H9 (cell line): ENCODE results near the gene TOMM70. TPM values are rescaled to one million over a fixed set of nuclear protein-coding genes. Genes with fewer than 3 reads are reported as not detected.

Experiments
- DNase-seq: peaks from one replicate; pipeline ENCODE4 v3.0.0-alpha.2; 2017
- H2AFZ ChIP-seq: one replicate; pipeline ENCODE4 v1.6.1; 2013; ENCODE audit warnings: mild to moderate bottlenecking, low read length, control low read depth, moderate library complexity
- H2AK5ac ChIP-seq: 2 replicates; pipeline ENCODE4 v1.6.1; 2013; ENCODE audit warnings: low read length, control low read depth, mixed read lengths; ENCODE audit not compliant: insufficient read length
- H2BK120ac ChIP-seq: one replicate; pipeline ENCODE4 v1.6.1; 2013; ENCODE audit warnings: low read depth, mild to moderate bottlenecking, low read length, control low read depth, inconsistent platforms; ENCODE audit not compliant: poor library complexity, severe bottlenecking
- H2BK12ac ChIP-seq: 2 replicates; pipeline ENCODE4 v1.6.1; 2013; ENCODE audit warnings: low read length, control low read depth, mixed read lengths, low read depth; ENCODE audit not compliant: insufficient read length
- H2BK15ac ChIP-seq: 2 replicates; pipeline ENCODE4 v1.6.1; 2013; ENCODE audit warnings: low read depth, low read length, control low read depth
- H2BK20ac ChIP-seq: one replicate; pipeline ENCODE4 v1.6.1; 2013; ENCODE audit warnings: low read depth, mild to moderate bottlenecking, low read length, control low read depth, inconsistent platforms; ENCODE audit not compliant: poor library complexity, severe bottlenecking
- H2BK5ac ChIP-seq: 2 replicates; pipeline ENCODE4 v1.6.1; 2013; ENCODE audit warnings: low read length, control low read depth, mixed read lengths; ENCODE audit not compliant: insufficient read length
- H3K14ac ChIP-seq: 2 replicates; pipeline ENCODE4 v1.6.1; 2013; ENCODE audit warnings: low read length, control low read depth; ENCODE audit not compliant: insufficient read depth
- H3K18ac ChIP-seq: 2 replicates; pipeline ENCODE4 v1.6.1; 2013; ENCODE audit warnings: low read depth, mild to moderate bottlenecking, mixed read lengths, low read length, control low read depth; ENCODE audit not compliant: insufficient read length
- H3K23ac ChIP-seq: 2 replicates; pipeline ENCODE4 v1.6.1; 2013; ENCODE audit warnings: low read length, control low read depth, mixed read lengths, low read depth; ENCODE audit not compliant: insufficient read length
- H3K23me2 ChIP-seq: 2 replicates; pipeline ENCODE4 v1.6.1; 2013; ENCODE audit warnings: low read depth, mild to moderate bottlenecking, mixed read lengths, low read length, control low read depth; ENCODE audit not compliant: insufficient read length, poor library complexity, severe bottlenecking
- H3K27ac ChIP-seq: 2 replicates; pipeline ENCODE4 v1.5.1; 2013; ENCODE audit warnings: low read length, control low read depth, mixed read lengths, low read depth; ENCODE audit not compliant: insufficient read length
- H3K27me3 ChIP-seq: 2 replicates; pipeline ENCODE4 v1.6.1; 2013; ENCODE audit warnings: low read length, control low read depth, inconsistent platforms; ENCODE audit not compliant: insufficient read depth
- H3K4ac ChIP-seq: 2 replicates; pipeline ENCODE4 v1.6.1; 2013; ENCODE audit warnings: low read depth, mild to moderate bottlenecking, control low read depth, inconsistent platforms, low read length, moderate library complexity
- H3K4me1 ChIP-seq: 2 replicates; pipeline ENCODE4 v1.6.1; 2013; ENCODE audit warnings: low read length, control low read depth, inconsistent platforms; ENCODE audit not compliant: insufficient read depth
- H3K4me2 ChIP-seq: 2 replicates; pipeline ENCODE4 v1.6.1; 2013; ENCODE audit warnings: low read length, control low read depth, mixed read lengths; ENCODE audit not compliant: insufficient read length, insufficient read depth
- H3K56ac ChIP-seq: 2 replicates; pipeline ENCODE4 v1.6.1; 2013; ENCODE audit warnings: low read depth, mild to moderate bottlenecking, mixed read lengths, low read length, control low read depth; ENCODE audit not compliant: insufficient read length
- H3K79me1 ChIP-seq: 2 replicates; pipeline ENCODE4 v1.6.1; 2013; ENCODE audit warnings: low read depth, mild to moderate bottlenecking, moderate library complexity, low read length, control low read depth, inconsistent platforms; ENCODE audit not compliant: insufficient read depth, poor library complexity, severe bottlenecking
- H3K79me2 ChIP-seq: 2 replicates; pipeline ENCODE4 v1.6.1; 2013; ENCODE audit warnings: low read length, control low read depth, inconsistent platforms; ENCODE audit not compliant: insufficient read depth
- H3K9ac ChIP-seq: 2 replicates; pipeline ENCODE4 v1.6.1; 2013; ENCODE audit warnings: low read length, control low read depth, mixed read lengths; ENCODE audit not compliant: insufficient read length; ENCODE audit errors: extremely low read depth
- H3K9me3 ChIP-seq: one replicate; pipeline ENCODE4 v1.6.1; 2013; ENCODE audit warnings: low read depth, low read length, inconsistent platforms; ENCODE audit not compliant: control insufficient read depth
- H3T11ph ChIP-seq: one replicate; pipeline ENCODE4 v1.6.1; 2013; ENCODE audit warnings: mild to moderate bottlenecking, low read length, control low read depth, inconsistent platforms
- H4K20me1 ChIP-seq: one replicate; pipeline ENCODE4 v1.6.1; 2013; ENCODE audit not compliant: control insufficient read depth, insufficient read length, insufficient read depth
- H4K5ac ChIP-seq: 2 replicates; pipeline ENCODE4 v1.6.1; 2013; ENCODE audit warnings: low read depth, mild to moderate bottlenecking, mixed read lengths, low read length, control low read depth; ENCODE audit not compliant: insufficient read length
- H4K8ac ChIP-seq: replicated peaks from 2 replicates; pipeline ENCODE4 v1.6.1; 2013; ENCODE audit warnings: low read length, control low read depth, mixed read lengths, low read depth; ENCODE audit not compliant: insufficient read length
- H4K91ac ChIP-seq: 2 replicates; pipeline ENCODE4 v1.6.1; 2013; ENCODE audit warnings: low read depth, mild to moderate bottlenecking, moderate library complexity, mixed read lengths, low read length, control low read depth; ENCODE audit not compliant: insufficient read length
- H3K27ac Mint-ChIP-seq, 3 experiments: 2 replicates in 2 of 3; 3 replicates in 1 of 3; pipeline ENCODE4 v1.8.0; 2020 to 2021; ENCODE audit warnings: mixed read lengths in 3 of 3, mild to moderate bottlenecking in 1 of 3, moderate library complexity in 1 of 3
- H3K27me3 Mint-ChIP-seq: 2 replicates; pipeline ENCODE4 v1.8.0; 2021; ENCODE audit warnings: low read depth, mild to moderate bottlenecking, moderate library complexity, mixed read lengths
- H3K36me3 Mint-ChIP-seq, 3 experiments: 2 replicates in 2 of 3; 3 replicates in 1 of 3; pipeline ENCODE4 v1.8.0; 2020 to 2021; ENCODE audit warnings: low read depth in 3 of 3, mixed read lengths in 3 of 3; ENCODE audit not compliant: insufficient read depth in 1 of 3
- H3K4me1 Mint-ChIP-seq, 2 experiments: 2 replicates each; pipeline ENCODE4 v1.8.0; 2020; ENCODE audit warnings: mixed read lengths in 2 of 2
- H3K4me3 Mint-ChIP-seq, 2 experiments: 2 replicates in 1 of 2; 3 replicates in 1 of 2; pipeline ENCODE4 v1.8.0; 2020 to 2021; ENCODE audit warnings: mild to moderate bottlenecking in 2 of 2, mixed read lengths in 2 of 2, moderate library complexity in 1 of 2
- H3K9me3 Mint-ChIP-seq, 2 experiments: 2 replicates in 1 of 2; 3 replicates in 1 of 2; pipeline ENCODE4 v1.8.0; 2020; ENCODE audit warnings: mild to moderate bottlenecking in 2 of 2, mixed read lengths in 2 of 2, moderate library complexity in 1 of 2
- total RNA-seq: library from RNA; stranded (reverse); gene quantifications from 2 replicates; pipeline ENCODE4 v1.2.1, GENCODE V29; 2021
- TF ChIP-seq, protein P1 (sequence below): fragments of 200-600 bp; sonication (generic); conservative IDR thresholded peaks from 3 replicates; pipeline ENCODE4 v1.8.0; 2021; ENCODE audit warnings: antibody characterized with exemption, mild to moderate bottlenecking

The TOMM70 gene
- total RNA-seq, 1 experiment from 2014 or later = 53.0 TPM

DNA sequence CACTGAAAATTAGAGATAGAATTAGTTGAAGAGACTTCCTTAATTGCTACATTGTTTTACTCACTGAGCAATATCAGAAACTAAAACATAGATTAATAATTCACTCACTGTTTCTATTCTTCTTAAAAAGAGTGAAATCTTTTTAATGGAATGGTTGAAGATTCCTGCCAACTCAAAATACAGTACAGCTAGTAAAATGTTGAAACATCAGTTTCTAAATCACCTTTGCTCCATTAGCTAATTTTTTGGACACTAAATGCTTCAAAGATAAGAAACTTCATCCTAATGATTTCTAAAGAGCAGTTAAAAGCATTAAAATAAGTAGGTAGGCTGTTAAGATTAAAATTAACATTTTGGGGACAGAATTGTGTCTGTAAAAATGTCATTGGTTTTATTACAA lies 76.8 kb downstream of the TOMM70 start:
- H3K9me3 ChIP-seq = no peaks in the 10 kb centered on the region
- no peak overlapping the region for H2BK15ac ChIP-seq
- H3K79me1 ChIP-seq = no peaks in the 10 kb centered on the region
- H4K8ac ChIP-seq = no peak overlapping the region
- DNase-seq = no peak
- H4K5ac ChIP-seq = no peak overlapping the region
- H3K4me2 ChIP-seq = no peak overlapping the region
- Mint-ChIP-seq H3K27me3 (no peaks in the 10 kb centered on the region), H3K4me1 (no peaks in the 10 kb centered on the region), H3K36me3 (peaks cover 8 to 33% (median 21%) of the 10 kb centered on the region in 3 experiments), H3K27ac (no peak overlapping the region), H3K4me3 (no peak overlapping the region), H3K9me3 (peaks cover 9 to 14% of the 10 kb centered on the region in 2 experiments)
- H3K79me2 ChIP-seq = no peaks in the 10 kb centered on the region
- H3K56ac ChIP-seq = no peak overlapping the region
- no peak overlapping the region for H3K14ac ChIP-seq
- no peak overlapping the region for H2BK120ac ChIP-seq
- H3K23ac ChIP-seq = no peak overlapping the region
- no peak overlapping the region for H3K27ac ChIP-seq
- H3T11ph ChIP-seq = no peak overlapping the region
- H3K4ac ChIP-seq = no peak overlapping the region
- H2BK12ac ChIP-seq = no peak overlapping the region
- TF ChIP-seq, protein P1, sequence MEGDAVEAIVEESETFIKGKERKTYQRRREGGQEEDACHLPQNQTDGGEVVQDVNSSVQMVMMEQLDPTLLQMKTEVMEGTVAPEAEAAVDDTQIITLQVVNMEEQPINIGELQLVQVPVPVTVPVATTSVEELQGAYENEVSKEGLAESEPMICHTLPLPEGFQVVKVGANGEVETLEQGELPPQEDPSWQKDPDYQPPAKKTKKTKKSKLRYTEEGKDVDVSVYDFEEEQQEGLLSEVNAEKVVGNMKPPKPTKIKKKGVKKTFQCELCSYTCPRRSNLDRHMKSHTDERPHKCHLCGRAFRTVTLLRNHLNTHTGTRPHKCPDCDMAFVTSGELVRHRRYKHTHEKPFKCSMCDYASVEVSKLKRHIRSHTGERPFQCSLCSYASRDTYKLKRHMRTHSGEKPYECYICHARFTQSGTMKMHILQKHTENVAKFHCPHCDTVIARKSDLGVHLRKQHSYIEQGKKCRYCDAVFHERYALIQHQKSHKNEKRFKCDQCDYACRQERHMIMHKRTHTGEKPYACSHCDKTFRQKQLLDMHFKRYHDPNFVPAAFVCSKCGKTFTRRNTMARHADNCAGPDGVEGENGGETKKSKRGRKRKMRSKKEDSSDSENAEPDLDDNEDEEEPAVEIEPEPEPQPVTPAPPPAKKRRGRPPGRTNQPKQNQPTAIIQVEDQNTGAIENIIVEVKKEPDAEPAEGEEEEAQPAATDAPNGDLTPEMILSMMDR = no peak
- no peak overlapping the region for H2BK5ac ChIP-seq
- no peaks in the 10 kb centered on the region for H3K27me3 ChIP-seq
- H3K4me1 ChIP-seq = no peaks in the 10 kb centered on the region
- H3K18ac ChIP-seq = no peak overlapping the region
- no peak overlapping the region for H2AK5ac ChIP-seq
- no peak overlapping the region for H4K91ac ChIP-seq
- H2AFZ ChIP-seq = no peak overlapping the region
- H4K20me1 ChIP-seq = no peaks in the 10 kb centered on the region
- no peaks in the 10 kb centered on the region for H3K23me2 ChIP-seq
- no peak overlapping the region for H3K9ac ChIP-seq
- H2BK20ac ChIP-seq = no peak overlapping the region
